GM12801 (cell line): ENCODE measurements around the gene DGKD.

Experiments used
- CTCF ChIP-seq: IDR thresholded peaks from one replicate; pipeline ENCODE4 v1.5.1; 2011; ENCODE audit warnings: control low read depth; ENCODE audit not compliant: insufficient read length; ENCODE audit errors: extremely low read depth

Gene DGKD

DNA sequence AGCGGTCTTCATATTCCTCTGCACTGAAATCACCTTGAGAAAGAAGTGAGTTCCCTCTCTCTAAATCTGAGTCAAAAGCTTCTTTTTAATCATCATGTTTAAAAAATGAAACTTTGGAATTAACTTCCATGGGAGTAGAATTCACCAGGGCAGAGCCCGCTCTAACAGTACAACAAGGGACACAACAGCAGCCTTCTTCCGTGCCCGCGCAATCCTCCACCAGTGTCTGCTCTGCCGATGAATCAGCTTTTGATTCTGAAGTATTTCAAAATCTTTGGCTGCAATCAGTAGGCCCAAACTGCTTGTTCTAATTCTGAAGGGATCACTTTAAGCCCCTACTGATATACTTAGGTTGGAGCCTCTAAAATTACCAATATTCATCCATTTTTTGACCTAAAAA, 135.4 kb downstream of the DGKD start:
- TF ChIP-seq CTCF = no peak

- no peak for TF ChIP-seq CTCF
These were observed 136.5 kb downstream of the DGKD start for GRCh38 chr2:233490831-233491230.

- no peak for TF ChIP-seq CTCF
These were observed 137.0 kb downstream of the DGKD start for GRCh38 chr2:233491326-233491725.

DNA sequence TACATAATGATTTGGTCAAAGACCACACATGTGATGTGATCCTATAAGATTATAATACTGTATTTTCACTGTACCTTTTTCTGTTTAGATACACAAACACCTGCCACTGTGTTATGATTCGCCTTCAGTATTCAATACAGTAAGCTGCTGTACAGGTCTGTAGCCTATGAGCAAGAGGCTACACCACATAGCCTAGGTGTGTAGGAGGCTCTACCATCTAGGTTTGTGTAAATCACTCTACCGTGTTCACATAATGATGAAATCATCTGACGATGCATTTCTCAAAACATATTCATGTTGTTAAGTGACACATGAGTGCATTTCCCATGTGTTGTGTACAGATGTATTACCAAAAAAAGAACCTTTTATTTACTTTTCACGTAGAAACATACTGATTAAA, 137.8 kb downstream of the DGKD start:
- TF ChIP-seq CTCF = no peak

GRCh38 chr2:233492751-233493150, 138.5 kb downstream of the DGKD start:
- TF ChIP-seq CTCF = no peak

GRCh38 chr2:233495503-233496496, 141.5 kb downstream of the DGKD start:
- no peak for TF ChIP-seq CTCF

DNA sequence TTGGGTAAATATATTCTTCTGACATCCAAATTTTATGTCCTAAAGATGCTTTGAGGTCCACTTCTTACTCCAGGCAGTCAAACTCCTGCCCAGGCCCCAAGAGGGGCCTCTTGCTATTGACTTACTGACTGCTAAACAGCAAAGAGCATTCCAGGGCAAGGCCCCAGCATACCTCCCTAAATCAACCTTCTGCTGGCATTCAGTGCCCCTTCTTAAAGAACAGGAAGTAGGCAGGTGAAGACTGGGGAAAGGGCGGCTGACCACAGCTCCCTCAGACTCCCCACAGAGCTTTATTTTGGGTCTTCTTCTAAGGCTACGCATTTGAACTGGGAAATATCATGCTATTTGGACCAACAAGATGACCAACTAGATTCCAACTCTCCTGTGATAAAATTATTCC, 143.4 kb downstream of the DGKD start:
- TF ChIP-seq CTCF = no peak
